NCI-H82 treated with DMSO at 0.1 percent for 48 hours (cell line): Measurements from ENCODE around the gene TKTL2.

ENCODE experiments used
- DNase-seq: peaks from one replicate; lab custom pipeline; 2025; ENCODE audit not compliant: unreplicated experiment; lab: John Stamatoyannopoulos, UW

TKTL2 gene

GRCh38 chr4:163473576-163473975, at the start of gene TKTL2:
TKTL2 (minus strand) TSS chr4:163473754; CDS start chr4:163473734, 20 bp downstream.
- no peak for DNase-seq

- no peak for DNase-seq
Observed at GRCh38 chr4:163515198-163515597, 41.6 kb upstream of the TKTL2 start.

GRCh38 chr4:163505374-163505773, 31.8 kb upstream of the TKTL2 start:
- no peak for DNase-seq

GRCh38 chr4:163500586-163500985, 27.0 kb upstream of the TKTL2 start:
- DNase-seq, result no peak

GRCh38 chr4:163495900-163496299, 22.3 kb upstream of the TKTL2 start:
- DNase-seq, result no peak

GRCh38 chr4:163494360-163495241, 21.0 kb upstream of the TKTL2 start, which contains the start of gene TMA16:
TMA16 (plus strand) TSS chr4:163494690; CDS start chr4:163494802, 112 bp downstream.
- peak; percentile 83 for DNase-seq

GRCh38 chr4:163493643-163494359, 20.2 kb upstream of the TKTL2 start:
- DNase-seq, result no peak

GRCh38 chr4:163492951-163493504, 19.5 kb upstream of the TKTL2 start:
- no peak for DNase-seq

GRCh38 chr4:163489929-163490328, 16.4 kb upstream of the TKTL2 start:
- no peak for DNase-seq

GRCh38 chr4:163486321-163486720, 12.8 kb upstream of the TKTL2 start:
- DNase-seq, result no peak

- no peak for DNase-seq
Observed at GRCh38 chr4:163485589-163485988, 12.0 kb upstream of the TKTL2 start.

GRCh38 chr4:163484906-163485305, 11.4 kb upstream of the TKTL2 start:
- peak; percentile 45 for DNase-seq

GRCh38 chr4:163482190-163482589, 8.6 kb upstream of the TKTL2 start:
- no peak for DNase-seq

- no peak for DNase-seq
Observed at GRCh38 chr4:163476761-163477438, 3.3 kb upstream of the TKTL2 start.

- DNase-seq, result no peak
Observed at GRCh38 chr4:163474027-163474426, 473 bp upstream of the TKTL2 start.

- no peak for DNase-seq
Observed at GRCh38 chr4:163473130-163473529, 424 bp downstream of the TKTL2 start.

GRCh38 chr4:163470391-163470790, 3.2 kb downstream of the TKTL2 start:
- no peak for DNase-seq

GRCh38 chr4:163467082-163467770, 6.3 kb downstream of the TKTL2 start:
- no peak for DNase-seq

GRCh38 chr4:163462556-163462955, 11.0 kb downstream of the TKTL2 start:
- DNase-seq, result no peak

GRCh38 chr4:163448540-163449203, 24.9 kb downstream of the TKTL2 start:
- no peak for DNase-seq
